Activated gamma-delta T cell (primary cell): ENCODE results near the gene CASP5.

Experiments used
- DNase-seq: peaks from one replicate; lab custom pipeline; 2025; lab: John Stamatoyannopoulos, UW

The CASP5 gene

GRCh38 chr11:104967534-104968354 is 55.2 kb downstream of the CASP5 start:
- DNase-seq = no peak

DNA sequence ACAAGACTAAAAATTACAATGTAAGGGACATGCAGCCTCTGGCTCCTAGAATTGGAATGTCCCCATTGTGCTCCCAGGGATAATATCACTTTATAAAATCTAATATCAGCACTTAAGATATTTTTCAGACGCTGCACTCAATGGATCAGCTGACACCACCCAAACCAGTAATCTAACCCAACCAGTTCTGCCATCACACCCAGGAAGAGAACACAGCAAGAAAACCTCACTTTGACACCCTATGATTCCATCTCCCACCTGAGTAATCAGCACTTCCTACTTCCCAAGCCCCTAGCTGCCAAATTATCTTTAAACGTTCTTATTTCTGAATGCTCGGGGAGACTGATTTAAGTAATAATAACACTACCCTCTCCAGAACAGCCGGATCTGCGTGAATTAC is 57.2 kb downstream of the CASP5 start:
- DNase-seq = no peak

- DNase-seq = no peak
Observed at GRCh38 chr11:104964247-104964646, 58.7 kb downstream of the CASP5 start.

GRCh38 chr11:104962852-104963251 is 60.1 kb downstream of the CASP5 start:
- DNase-seq = no peak

- DNase-seq = no peak
Observed at GRCh38 chr11:104957280-104957679, 65.7 kb downstream of the CASP5 start.

- no peak for DNase-seq
Observed at GRCh38 chr11:104956528-104956927, 66.4 kb downstream of the CASP5 start.

DNA sequence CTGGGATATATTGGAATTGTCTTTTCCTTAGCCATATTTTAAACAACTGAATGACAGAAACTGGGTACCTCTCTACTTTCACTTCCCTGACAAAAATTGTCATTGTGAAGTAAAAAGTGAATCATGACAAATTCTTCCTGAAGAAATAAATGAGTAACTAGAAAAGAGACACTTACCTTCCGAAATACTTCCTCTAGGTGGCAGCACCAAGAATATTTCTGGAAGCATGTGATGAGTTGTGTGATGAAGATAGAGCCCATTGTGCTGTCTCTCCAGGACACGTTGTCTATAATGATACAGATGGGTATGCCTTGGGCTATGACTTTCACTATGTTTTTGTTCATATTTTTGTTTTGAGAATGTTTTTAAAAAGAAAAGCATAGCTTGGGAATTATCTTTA is 76.1 kb downstream of the CASP5 start:
- DNase-seq = no peak
